ENCODE measurements around the gene ANKRD27.
"Not testable (repeated sequence)": the region's sequence is repeated elsewhere in the genome, so short reads cannot be mapped to it uniquely, and the experiment has no call there.

DNA sequence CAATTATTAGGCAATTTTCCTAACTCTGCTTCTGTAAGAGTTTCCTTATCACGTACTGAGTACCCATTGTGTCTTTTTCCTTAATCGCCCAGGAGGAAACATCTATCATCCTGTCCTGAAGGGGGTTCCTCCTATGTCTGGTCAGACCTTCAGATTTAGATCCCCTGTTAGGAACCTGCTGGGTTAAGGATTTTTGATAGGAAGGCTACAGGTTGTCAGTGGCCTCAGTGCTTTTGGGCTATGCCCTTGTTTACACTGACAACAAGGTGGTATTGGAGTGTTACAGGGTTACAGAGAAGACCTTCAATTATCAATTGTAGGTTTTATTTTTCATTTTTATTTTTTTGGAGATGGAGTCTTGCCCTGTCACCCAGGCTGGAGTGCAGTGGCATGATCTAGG lies 19.9 kb upstream of the ANKRD27 start:
- not testable (repeated sequence) for TF ChIP-seq CTCF, POLR2A (IDR thresholded peaks at IDR 0.05)
